HepG2 (cell line): ENCODE data around the gene ERP44. TPM values are rescaled to one million over a fixed set of nuclear protein-coding genes. Genes with fewer than 3 reads are reported as not detected.

ENCODE experiments used
- ATAC-seq: fragments of 200-7000 bp; cut with Tn5 transposase; 3 replicates; pipeline ENCODE4 v1.9.1; 2020; ENCODE audit warnings: mild to moderate bottlenecking, moderate library complexity
- BruUV-seq: library from RNA; stranded (reverse); fragments of 400-500 nt; replicated peaks from 2 replicates; lab custom pipeline; 2021; lab: Mats Ljungman, UMichigan
- CTCF ChIA-PET: fragments of 300-600 bp; formaldehyde crosslinking; extraction: SDS; loops from one replicate; lab custom pipeline; 2021; ENCODE audit warnings: low total read pairs, inconsistent platforms, low intra/inter-chr PET ratio; lab: Yijun Ruan, JAX
- POLR2A ChIA-PET: fragments of 350-600 bp; sonication (Branson Sonifier 250); formaldehyde crosslinking; loops from one replicate; lab custom pipeline; 2020; ENCODE audit warnings: antibody characterized with exemption, inconsistent platforms; lab: Yijun Ruan, JAX
- DNase-seq: peaks from one replicate; pipeline ENCODE4 v3.0.0-alpha.2; 2015; ENCODE audit warnings: low spot score
- FAIRE-seq: peaks from 3 replicates; lab custom pipeline; 2011; peaks lifted over from hg19 to GRCh38; lab: Jason Lieb, UNC
- H2AFZ ChIP-seq: one replicate; pipeline ENCODE4 v1.6.1; 2011; ENCODE audit warnings: low read length, inconsistent platforms
- H3K27ac ChIP-seq: fragments of 300-600 bp; 3 replicates; pipeline ENCODE4 v1.8.0; 2011; ENCODE audit warnings: mixed run types, mild to moderate bottlenecking, mixed read lengths, low read length, inconsistent platforms; ENCODE audit not compliant: insufficient read depth; ENCODE audit errors: extremely low read length
- H3K27me3 ChIP-seq, 2 experiments: fragments of 200-600 bp in 1 of 2; 2 replicates in 1 of 2; 3 replicates in 1 of 2; pipeline versions ENCODE4 v1.6.0 to v1.8.0; 2011; ENCODE audit warnings: low read length in 2 of 2, mild to moderate bottlenecking in 2 of 2, moderate library complexity in 2 of 2, inconsistent platforms in 1 of 2; ENCODE audit not compliant: insufficient read depth in 2 of 2, control insufficient read depth in 1 of 2
- H3K36me3 ChIP-seq, 2 experiments: fragments of 200-600 bp in 1 of 2; replicated peaks in 1 of 2; 2 replicates in 1 of 2; 3 replicates in 1 of 2; pipeline versions ENCODE4 v1.5.1 to v1.8.0; 2011; ENCODE audit warnings: low read length in 2 of 2, inconsistent platforms in 1 of 2; ENCODE audit not compliant: insufficient read depth in 2 of 2, control insufficient read depth in 1 of 2
- H3K4me1 ChIP-seq: 2 replicates; pipeline ENCODE4 v1.5.1; 2012; ENCODE audit warnings: low read length, inconsistent platforms; ENCODE audit not compliant: insufficient read depth
- H3K4me2 ChIP-seq: 2 replicates; pipeline ENCODE4 v1.6.0; 2011; ENCODE audit warnings: low read depth, low read length, inconsistent platforms
- H3K4me3 ChIP-seq, 3 experiments: fragments of 200-600 bp in 1 of 3; sonication (generic), shearing (Covaris generic) in 1 of 3; replicated peaks in 1 of 3; 2 replicates each; pipeline ENCODE4 v1.5.1; 2011 to 2016; ENCODE audit warnings: low read length in 3 of 3, inconsistent platforms in 2 of 3, low read depth in 2 of 3, mild to moderate bottlenecking in 2 of 3, control low read depth in 1 of 3, mixed read lengths in 1 of 3; ENCODE audit not compliant: insufficient read depth in 1 of 3
- H3K79me2 ChIP-seq: one replicate; pipeline ENCODE4 v1.6.1; 2011; ENCODE audit warnings: low read length, inconsistent platforms; ENCODE audit not compliant: insufficient read depth
- H3K9ac ChIP-seq: 2 replicates; pipeline ENCODE4 v1.6.0; 2011; ENCODE audit warnings: mild to moderate bottlenecking, low read depth, low read length, inconsistent platforms; ENCODE audit not compliant: insufficient read depth
- H3K9me3 ChIP-seq: 2 replicates; pipeline ENCODE4 v1.5.1; 2012; ENCODE audit warnings: mild to moderate bottlenecking, low read length
- H4K20me1 ChIP-seq: 2 replicates; pipeline ENCODE4 v1.6.0; 2011; ENCODE audit warnings: inconsistent platforms, mild to moderate bottlenecking, low read length, moderate library complexity; ENCODE audit not compliant: insufficient read depth
- ARNT ChIP-seq: fragments of 450-650 bp; IDR thresholded peaks from 2 replicates; pipeline ENCODE4 v1.6.1; 2017
- EEA1 ChIP-seq: sonication (generic); formaldehyde crosslinking; IDR thresholded peaks from 2 replicates; pipeline ENCODE4 v1.5.1; 2020; ENCODE audit warnings: mild to moderate bottlenecking, missing genetic modification reagents, borderline replicate concordance
- GABPB1 ChIP-seq: IDR thresholded peaks from 2 replicates; pipeline ENCODE4 v1.6.1; 2016; ENCODE audit warnings: mild to moderate bottlenecking, missing genetic modification reagents, moderate library complexity, missing compliant biosample characterization
- GPN1 ChIP-seq: sonication (generic); formaldehyde crosslinking; IDR thresholded peaks from 2 replicates; pipeline ENCODE4 v1.5.1; 2020; ENCODE audit warnings: missing genetic modification reagents, borderline replicate concordance
- HOXA9 ChIP-seq: sonication (generic); formaldehyde crosslinking; IDR thresholded peaks from 2 replicates; pipeline ENCODE4 v1.8.1; 2022; ENCODE audit warnings: missing genetic modification reagents, mild to moderate bottlenecking, moderate library complexity, borderline replicate concordance
- KDM3A ChIP-seq: IDR thresholded peaks from 2 replicates; pipeline ENCODE4 v1.6.1; 2018; ENCODE audit warnings: low read depth, missing compliant biosample characterization
- NR0B2 ChIP-seq: sonication (generic); formaldehyde crosslinking; IDR thresholded peaks from 2 replicates; pipeline ENCODE4 v1.4.0; 2020; ENCODE audit warnings: mild to moderate bottlenecking, missing genetic modification reagents
- PITX1 ChIP-seq: sonication (generic); formaldehyde crosslinking; IDR thresholded peaks from 2 replicates; pipeline ENCODE4 v1.5.1; 2020; ENCODE audit warnings: mild to moderate bottlenecking, missing genetic modification reagents
- RELA ChIP-seq: sonication (generic); formaldehyde crosslinking; IDR thresholded peaks from 2 replicates; pipeline ENCODE4 v1.4.0; 2020; ENCODE audit warnings: missing genetic modification reagents
- SIN3A ChIP-seq: IDR thresholded peaks from 2 replicates; pipeline ENCODE4 v1.6.1; 2011; ENCODE audit warnings: low read depth, mild to moderate bottlenecking, control low read depth, low read length, borderline replicate concordance
- SMC3 ChIP-seq: IDR thresholded peaks from 2 replicates; pipeline ENCODE4 v1.6.1; 2011; ENCODE audit warnings: low read length, improper control_type of control experiment
- STAG1 ChIP-seq: sonication (generic); formaldehyde crosslinking; IDR thresholded peaks from 2 replicates; pipeline ENCODE4 v1.4.0; 2020; ENCODE audit warnings: missing genetic modification reagents
- WIZ ChIP-seq: sonication (generic); formaldehyde crosslinking; IDR thresholded peaks from 2 replicates; pipeline ENCODE4 v1.5.1; 2020; ENCODE audit warnings: mild to moderate bottlenecking, missing genetic modification reagents
- ZNF224 ChIP-seq: sonication (generic); formaldehyde crosslinking; IDR thresholded peaks from 2 replicates; pipeline ENCODE4 v1.5.0; 2020; ENCODE audit warnings: mild to moderate bottlenecking, missing genetic modification reagents
- WGBS: methylation state at CpG from one replicate; pipeline ENCODE4 v1.1.6; 2017; ENCODE audit warnings: low lambda C conversion rate; 5-methylcytosine and 5-hydroxymethylcytosine counted together
- in situ Hi-C: cut with HindIII; loops from 2 replicates; pipeline ENCODE4 v1.10.0; 2017; ENCODE audit warnings: low pct_unique_long_range_greater_than_20kb; ENCODE audit not compliant: extremely low pct_ligation_motif_present
- intact Hi-C: fragments of 100-400 bp; cut with micrococcal nuclease; formaldehyde crosslinking; loops from one replicate; pipeline ENCODE4 v1.10.0; 2022; ENCODE audit not compliant: unreplicated experiment
- polyA plus RNA-seq, 8 experiments: library from polyadenylated mRNA; depleted of rRNA in 3 of 8; stranded (reverse) in 7 of 8; unstranded in 1 of 8; fragments of >200 nt; fragmentation: Illumina TruSeq in 4 of 8; extraction: Trizol in 4 of 8; gene quantifications; 2 replicates each; pipeline versions ENCODE4 v1.2.1 to v1.2.3, GENCODE V29; 2011 to 2016; ENCODE audit warnings: low read depth in 4 of 8, missing spikeins in 1 of 8, mixed read lengths in 1 of 8; ENCODE audit not compliant: insufficient read depth in 1 of 8
- total RNA-seq, 5 experiments: library from RNA; depleted of rRNA; stranded (reverse); fragments of >200 nt; fragmentation: Illumina TruSeq; extraction: Trizol; gene quantifications; 2 replicates each; pipeline ENCODE4 v1.2.3, GENCODE V29; 2016; ENCODE audit warnings: low read depth in 1 of 5
- TF ChIP-seq, protein P1 (sequence below): IDR thresholded peaks from 2 replicates; pipeline ENCODE4 v1.6.1; 2016; ENCODE audit warnings: missing compliant biosample characterization, missing genetic modification reagents, borderline replicate concordance

ERP44 gene
- total and polyA plus RNA-seq, 2 of the 13 experiments (the other 11 are each of a cell fraction or from before 2014, with no cell fraction given) = 8.9 to 13.8 TPM

- POLR2A ChIA-PET = no interaction called here
- peaks cover 88% of the 10 kb centered on the region for H3K79me2 ChIP-seq
- no peaks in the 10 kb centered on the region; the same call in 1 of the 2 replicates for H4K20me1 ChIP-seq
- in situ Hi-C loops = no loop called here
- no peak overlapping the region for H3K9ac ChIP-seq
- no peak overlapping the region for H2AFZ ChIP-seq
- H3K4me2 ChIP-seq = no peak overlapping the region
- 100% methylated on average over 1 of the region's 1 CpG for WGBS
- H3K27me3 ChIP-seq = no peaks in the 10 kb centered on the region
- DNase-seq (no peak), ATAC-seq (no peak), FAIRE-seq (no peak)
- H3K4me3 ChIP-seq = no peak overlapping the region
- no TSS peak for BruUV-seq
- no peaks in the 10 kb centered on the region for H3K9me3 ChIP-seq
- TF ChIP-seq, protein P1, sequence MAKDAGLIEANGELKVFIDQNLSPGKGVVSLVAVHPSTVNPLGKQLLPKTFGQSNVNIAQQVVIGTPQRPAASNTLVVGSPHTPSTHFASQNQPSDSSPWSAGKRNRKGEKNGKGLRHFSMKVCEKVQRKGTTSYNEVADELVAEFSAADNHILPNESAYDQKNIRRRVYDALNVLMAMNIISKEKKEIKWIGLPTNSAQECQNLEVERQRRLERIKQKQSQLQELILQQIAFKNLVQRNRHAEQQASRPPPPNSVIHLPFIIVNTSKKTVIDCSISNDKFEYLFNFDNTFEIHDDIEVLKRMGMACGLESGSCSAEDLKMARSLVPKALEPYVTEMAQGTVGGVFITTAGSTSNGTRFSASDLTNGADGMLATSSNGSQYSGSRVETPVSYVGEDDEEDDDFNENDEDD = no peak
- TF ChIP-seq NR0B2 (no peak), KDM3A (no peak), HOXA9 (no peak), ZNF224 (no peak), GABPB1 (CRISPR knock-in tag) (no peak)
- intact Hi-C loops = no loop called here
- H3K36me3 ChIP-seq = no peaks in the 10 kb centered on the region
- CTCF ChIA-PET = no interaction called here
- H3K27ac ChIP-seq = no peak overlapping the region
- H3K4me1 ChIP-seq = peaks cover 31% of the 10 kb centered on the region
These were observed 6.7 kb downstream of the ERP44 start for GRCh38 chr9:100092066-100092465.

DNA sequence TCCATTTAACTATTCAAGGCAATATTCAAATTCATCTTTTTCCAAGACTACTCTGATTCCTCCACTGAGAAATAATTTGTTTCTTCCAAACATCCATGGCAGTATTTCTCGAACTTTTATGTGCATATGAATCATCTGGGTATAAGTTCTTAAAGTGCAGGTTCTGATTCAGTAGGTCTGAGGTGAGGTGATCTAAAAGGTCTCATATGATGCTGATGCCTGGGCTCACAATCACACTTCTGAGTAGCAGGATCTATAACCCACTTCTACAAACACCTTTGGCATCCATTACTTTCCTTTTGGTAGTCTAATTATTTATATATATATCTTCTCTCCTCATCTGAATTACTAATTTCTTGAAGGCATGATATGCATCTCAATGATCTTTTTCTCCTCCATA, 7.2 kb downstream of the ERP44 start:
- H3K27ac ChIP-seq = no peak overlapping the region
- BruUV-seq = no TSS peak
- no peak overlapping the region for H3K9ac ChIP-seq
- DNase-seq = no peak
- no peak overlapping the region for H3K4me2 ChIP-seq
- H3K36me3 ChIP-seq = no peaks in the 10 kb centered on the region
- H4K20me1 ChIP-seq = no peaks in the 10 kb centered on the region; the same call in 1 of the 2 replicates
- intact Hi-C loops (no loop called here), in situ Hi-C loops (no loop called here)
- ChIA-PET CTCF (no interaction called here), POLR2A (no interaction called here)
- H3K4me1 ChIP-seq = peaks cover 27% of the 10 kb centered on the region
- WGBS = 89% methylated on average over 1 of the region's 1 CpG
- no peak for ATAC-seq
- no peaks in the 10 kb centered on the region for H3K27me3 ChIP-seq
- no peak overlapping the region for H2AFZ ChIP-seq
- no peaks in the 10 kb centered on the region for H3K9me3 ChIP-seq
- no peak overlapping the region for H3K4me3 ChIP-seq
- peaks cover 87% of the 10 kb centered on the region for H3K79me2 ChIP-seq
- FAIRE-seq = no peak
- TF ChIP-seq WIZ (CRISPR knock-in tag) (no peak), SIN3A (no peak), GPN1 (CRISPR knock-in tag) (no peak), SMC3 (no peak), PITX1 (CRISPR knock-in tag) (no peak), STAG1 (no peak), ARNT (no peak), EEA1 (CRISPR knock-in tag) (no peak), RELA (CRISPR knock-in tag) (no peak)
